ENCODE measurements around the gene CMIP.

CMIP gene

DNA sequence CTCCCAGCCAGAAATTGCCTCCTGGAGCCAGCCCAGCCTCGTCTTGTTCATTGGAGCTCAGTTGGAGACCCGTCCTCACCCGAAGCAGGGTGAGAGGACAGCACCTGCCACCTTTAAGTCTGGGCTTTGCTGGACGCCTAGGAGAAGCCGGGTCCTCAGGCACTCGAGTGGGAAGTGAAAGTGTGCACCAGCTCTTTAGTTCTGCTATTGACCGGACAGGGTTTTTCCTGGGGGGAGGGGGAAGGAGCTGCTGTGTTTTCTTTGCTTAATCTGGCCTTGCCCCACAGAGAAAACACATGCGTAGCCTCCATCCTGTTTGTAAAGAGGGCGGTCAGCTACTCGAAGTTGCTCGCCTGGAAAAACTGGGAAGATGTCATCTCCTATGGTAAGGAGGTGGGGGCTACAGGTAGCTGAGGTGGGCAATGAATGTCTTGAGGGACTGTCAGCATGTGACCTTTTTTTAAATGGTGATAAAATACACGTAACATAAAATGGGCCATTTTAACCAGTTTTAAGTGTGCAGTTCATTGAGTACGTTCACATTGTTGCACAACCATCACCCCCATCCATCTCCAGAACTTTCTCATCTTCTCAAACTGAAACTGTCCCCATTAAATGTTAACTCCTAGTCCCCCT lies 34.4 kb downstream of the CMIP start:
- no peak for DNase-seq (ENCODE audit: low read depth in 2 of 2)

DNA sequence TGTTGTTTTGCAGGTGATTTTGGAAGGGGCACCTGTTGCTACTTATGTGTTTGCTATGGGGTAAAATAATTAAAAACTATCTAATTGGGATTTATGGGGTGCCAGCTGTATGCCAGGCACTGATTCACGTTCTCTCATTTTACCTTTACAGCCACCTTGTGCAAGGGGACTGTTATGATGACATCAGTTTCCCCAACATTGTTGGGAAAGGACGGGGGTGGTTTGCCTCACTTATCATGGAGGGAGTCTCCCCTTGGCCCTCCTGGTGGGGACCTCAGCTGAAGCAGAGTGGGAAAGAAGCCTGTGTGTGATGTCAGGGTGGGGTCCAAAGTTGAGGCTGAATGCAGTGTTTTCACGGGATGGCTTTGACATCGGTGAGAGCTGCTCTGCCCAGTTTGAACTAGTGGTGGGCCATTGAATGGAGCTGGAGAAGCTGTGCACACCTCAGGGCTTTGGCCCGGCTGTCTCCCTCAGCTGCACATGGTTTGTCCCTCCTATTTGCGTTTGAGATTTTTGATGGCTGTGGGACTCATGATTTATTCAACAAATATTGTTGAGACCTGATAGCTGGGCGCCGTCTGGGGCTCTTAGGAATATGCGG lies 36.1 kb downstream of the CMIP start:
- DNase-seq (ENCODE audit: low read depth in 2 of 2), result no peak

DNA sequence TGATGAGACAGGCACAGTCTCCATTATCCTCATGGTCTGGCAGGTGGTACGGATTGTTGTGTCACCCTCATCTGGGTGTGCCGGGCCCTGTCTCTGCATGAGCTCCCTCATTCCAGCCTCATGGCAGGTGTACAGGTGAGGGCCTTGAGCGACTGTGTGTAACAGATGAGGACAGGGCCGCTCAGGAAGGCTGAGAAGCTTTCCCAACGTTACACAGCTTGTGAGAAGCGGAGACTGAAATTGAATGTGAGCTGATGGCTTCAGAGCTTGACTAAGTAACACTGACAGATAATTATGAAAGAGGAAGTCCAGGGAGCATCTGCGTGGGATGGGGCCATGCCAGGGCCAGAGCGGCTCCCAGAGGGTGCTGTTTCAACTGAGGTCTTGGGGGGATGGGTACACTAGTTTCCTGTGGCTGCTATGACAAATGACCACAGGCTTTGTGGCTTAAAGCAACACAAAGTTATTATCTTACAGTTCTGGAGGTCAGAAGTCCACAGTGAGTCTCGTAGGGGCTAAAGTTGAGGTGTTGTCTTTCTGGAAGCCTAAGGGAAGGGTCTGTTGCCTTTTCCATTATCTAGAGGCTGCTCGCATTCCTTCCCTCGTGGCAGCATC lies 36.7 kb downstream of the CMIP start:
- DNase-seq (ENCODE audit: low read depth in 2 of 2), result no peak

DNA sequence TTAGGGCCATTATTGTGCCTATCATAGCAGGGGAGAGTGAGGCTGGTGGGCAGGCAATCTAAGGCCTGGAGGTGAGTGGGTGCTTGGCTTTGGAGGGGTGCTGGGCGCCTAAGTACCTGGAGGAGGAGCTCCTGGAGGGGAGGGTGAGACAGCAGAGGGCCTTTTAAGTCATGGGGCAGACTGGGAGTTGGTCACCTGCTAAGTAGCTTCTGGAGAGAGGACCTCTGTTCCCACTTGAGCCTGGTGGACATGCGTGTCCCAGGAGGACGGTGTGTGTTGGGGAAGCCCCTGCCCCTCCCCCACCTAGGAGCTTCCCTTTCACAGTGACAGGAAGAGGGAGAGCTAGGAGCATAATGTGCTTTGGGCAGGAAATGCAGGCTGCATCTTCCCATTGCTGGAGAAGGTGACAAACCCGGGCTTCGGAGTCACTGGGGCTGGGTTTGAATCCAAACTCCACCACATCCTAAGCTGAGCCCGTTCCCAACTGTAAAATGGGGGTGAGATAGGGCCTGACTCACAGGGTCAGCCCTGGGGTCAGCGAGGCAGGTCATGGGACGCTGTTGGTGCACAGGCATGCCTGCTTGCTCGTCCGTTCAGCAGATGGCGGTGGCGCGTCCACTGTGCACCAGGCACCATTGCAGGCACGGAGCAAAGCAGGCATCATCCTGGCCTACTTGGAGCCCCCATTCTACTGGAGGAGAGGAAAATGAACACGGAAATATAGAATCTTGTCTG lies 37.9 kb downstream of the CMIP start:
- no peak for DNase-seq (ENCODE audit: low read depth in 2 of 2)

DNA sequence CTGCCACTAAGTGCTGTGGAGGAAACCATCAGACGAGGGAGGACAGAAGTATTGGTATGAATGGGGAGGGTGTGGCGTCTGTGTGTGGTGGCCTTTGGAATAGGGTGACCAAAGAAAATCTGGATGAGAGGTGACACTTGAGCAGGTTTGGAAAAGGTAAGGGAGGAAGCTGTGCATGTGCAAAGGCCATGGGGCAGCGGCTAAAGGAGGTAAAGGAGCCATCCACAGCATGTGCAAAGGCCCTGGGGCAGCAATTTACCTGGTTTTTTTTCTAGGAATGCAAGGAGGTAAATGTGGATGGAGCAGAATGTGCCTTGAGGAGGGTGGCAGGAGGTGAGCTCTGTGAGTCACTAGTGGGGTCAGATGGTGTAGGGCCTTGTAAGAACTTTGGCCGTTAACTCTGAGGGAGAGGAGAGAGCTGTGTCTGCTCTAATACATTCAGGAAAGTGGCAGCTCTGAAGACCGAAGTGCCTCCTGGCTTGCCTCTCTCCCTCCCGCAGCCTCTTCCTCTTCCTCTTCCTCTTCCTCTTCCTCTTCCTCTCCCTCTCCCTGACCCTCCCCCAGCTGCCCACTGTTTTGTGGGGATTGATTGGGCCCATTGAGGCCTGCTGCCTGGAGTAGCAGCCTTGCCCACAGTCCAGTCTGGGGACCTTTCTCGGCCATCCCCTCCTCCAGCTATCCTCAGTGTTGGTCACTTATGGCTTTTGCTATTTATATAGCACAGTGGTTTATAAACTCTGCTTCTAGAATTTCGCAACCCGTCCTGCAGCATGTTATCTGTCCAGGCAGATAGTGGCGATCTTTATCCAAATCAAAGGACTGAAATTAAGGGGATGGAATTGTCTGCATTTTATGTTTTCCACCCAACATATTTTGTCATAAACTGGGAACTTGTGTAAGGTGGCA lies 38.7 kb downstream of the CMIP start:
- DNase-seq (ENCODE audit: low read depth in 2 of 2), result no peak

DNA sequence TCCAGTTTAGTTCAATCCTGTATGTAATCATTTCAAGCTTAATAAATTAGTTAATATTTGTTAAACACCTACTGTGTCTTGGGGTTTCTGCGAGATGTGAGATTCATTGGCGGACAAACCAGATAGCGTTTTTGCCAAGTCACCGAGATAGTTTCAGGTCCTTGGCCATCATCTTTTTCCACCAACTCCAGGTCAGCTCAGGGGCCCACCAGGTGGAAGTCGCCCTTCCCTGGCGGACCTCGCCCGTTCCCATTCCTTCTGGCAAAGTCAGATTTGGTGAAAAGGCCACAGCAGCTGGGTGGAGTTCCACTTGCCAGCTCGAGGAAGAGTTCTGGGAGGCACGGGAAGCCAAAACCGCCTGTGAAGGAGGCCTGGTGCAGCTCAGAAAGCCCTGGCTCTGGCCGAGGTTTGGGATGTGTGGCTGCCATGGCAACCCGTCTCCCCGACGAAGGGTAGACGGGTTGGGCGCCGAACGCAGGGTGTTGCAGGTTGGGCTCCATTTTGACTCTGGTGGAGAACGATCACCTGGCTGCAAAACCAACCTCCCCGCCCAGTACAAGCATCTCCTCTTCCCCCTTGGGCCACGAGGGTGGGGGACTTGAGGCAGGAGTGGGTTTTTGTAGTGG lies 39.5 kb downstream of the CMIP start:
- DNase-seq (ENCODE audit: low read depth in 2 of 2), result no peak

DNA sequence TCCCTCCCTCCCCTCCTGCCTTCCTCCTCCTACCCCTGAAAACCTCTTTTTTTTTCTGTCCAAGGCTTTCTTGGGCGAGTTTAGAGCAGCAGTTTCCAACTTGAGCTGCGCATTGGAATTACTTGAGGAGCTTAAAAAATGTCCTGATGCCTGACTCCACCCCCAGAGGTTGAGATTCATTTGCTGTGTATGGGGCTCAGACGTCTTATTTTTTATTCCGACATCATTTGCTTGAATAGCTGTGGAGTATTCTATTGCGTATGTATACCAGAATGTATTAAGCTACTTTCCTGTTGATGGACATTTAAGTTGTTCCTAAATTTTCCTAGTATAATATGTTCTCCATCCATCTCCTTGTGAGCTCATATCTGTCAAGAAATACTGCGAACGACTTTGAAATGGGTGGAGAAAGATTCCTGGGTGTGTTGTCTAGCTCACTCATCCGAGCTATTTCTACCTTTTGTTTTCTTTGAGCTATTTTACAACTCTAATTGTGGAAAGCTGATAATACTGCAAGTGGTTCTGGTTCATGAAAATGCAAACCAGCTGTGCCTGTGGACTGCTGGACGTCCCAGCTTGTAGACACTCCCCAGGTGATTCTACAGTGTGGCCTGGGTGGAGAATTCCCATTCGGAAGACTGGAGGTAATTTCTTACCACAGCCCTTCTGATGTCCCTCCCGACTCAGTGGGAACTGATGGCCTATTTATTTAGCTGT lies 40.5 kb downstream of the CMIP start:
- DNase-seq (ENCODE audit: low read depth in 2 of 2), result no peak

DNA sequence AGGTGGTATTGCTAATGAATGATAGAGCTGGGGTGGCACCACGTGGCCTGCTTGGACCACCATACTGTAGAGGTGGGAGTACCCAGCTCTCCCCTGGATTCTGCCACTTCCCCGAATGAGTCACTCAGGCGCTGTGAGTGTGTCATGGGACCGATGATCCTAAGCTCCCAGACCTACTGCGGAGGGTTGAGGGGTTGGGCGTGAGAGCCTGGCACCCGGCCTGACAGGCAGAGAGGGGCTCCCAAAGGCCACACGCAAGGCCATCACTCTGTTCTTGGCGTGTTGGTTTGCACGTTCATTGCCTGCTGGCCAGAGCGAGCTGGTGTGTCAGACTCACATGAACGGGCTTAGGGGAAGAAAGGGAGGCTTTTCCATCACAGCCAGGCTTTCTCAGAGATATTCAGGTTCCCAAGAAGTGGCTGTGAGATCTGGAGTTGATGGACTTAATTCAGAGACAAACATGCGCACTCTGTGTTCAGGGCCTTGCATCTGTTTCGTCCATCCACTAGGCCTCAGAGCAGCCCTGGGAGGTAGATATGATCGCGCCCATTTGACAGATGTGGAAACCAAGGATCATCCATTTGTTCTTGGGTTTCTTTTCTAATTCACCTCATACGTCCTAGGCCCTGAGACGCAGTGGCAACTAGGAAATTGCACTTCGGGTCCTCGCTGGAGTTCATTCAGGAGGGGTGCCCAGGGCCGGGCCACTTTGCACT lies 41.4 kb downstream of the CMIP start:
- DNase-seq (ENCODE audit: low read depth in 2 of 2), result no peak

DNA sequence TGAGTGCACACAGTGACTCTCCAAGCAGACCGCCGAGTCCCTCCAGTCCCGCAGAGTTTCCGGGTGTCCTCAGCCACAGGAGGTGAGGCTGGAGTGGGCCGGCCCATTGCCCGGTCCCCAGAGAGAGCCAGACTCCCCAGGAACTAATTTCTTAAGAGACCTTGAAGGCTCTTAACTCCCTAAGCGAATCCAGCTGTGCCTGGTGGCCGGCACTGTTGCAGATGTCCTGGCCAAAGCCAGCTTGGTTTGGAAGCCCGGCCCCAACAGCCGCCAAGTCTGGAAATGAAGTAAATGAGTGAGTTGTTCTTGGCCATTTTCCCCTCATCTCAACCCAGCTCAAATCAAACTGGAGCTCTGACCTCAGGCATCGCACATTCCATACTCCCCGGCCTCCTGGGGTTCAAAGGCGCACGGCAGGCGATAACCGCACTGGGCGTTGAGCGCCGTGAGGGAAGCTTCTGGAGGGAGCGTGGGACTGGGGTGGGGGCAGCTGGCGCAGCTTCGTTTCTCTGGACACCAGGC lies 42.0 kb downstream of the CMIP start:
- DNase-seq (ENCODE audit: low read depth in 2 of 2), result no peak

DNA sequence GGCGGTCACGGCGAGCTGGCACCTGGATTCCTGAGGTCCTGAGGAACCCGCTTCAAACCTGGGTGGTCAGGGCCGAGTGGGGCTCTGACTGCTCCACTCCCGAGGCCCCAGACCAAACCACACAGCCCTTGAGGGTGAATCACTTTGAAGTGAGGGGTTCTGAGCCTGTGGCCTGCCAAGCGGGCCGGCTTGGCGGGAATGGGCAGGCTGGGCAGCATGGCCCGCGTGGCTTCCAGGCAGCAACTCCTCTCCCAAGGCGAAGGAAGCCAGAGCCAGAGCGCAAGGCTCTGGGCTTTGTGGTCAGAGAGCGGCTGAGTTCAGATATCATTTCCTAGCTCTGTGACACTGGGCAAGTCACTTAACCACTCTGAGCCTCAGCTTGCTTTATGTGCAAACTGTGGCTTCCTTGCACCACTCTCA lies 42.7 kb downstream of the CMIP start:
- DNase-seq (ENCODE audit: low read depth in 2 of 2), result no peak

DNA sequence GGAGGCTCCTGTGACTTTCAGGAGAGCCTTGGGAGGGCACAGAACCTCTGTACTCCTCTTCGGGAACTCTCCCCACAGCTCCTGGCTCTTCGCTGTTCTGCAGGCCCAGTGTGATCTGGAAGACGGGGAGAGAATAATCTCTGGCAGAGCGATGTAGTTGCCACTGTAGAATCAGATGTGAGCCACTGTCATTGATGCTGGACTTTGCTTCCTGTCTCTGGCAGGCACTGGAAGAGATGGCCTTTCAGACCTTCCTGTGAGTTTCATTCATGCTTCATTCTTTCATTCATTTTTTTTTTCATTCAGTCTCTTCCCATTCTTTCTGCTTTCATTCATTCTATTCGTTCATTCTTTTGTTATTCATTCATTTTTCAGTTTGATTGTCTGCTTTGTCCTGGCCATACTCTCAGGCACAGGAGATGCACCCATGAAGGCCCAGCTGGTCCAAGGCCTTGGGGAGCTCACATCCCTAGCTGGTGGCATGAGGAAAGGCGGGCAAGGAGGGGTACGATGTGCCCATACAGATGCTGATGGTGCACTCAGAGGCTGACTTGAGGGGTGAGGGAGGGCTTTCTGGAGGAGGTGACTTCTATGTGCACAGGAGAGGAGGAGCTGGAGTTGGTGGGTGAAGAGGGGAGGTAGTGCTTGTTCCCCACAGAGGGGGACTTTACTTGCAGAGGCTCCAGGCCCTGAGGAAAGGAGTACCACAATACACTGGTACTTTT lies 44.2 kb downstream of the CMIP start:
- no peak for DNase-seq (ENCODE audit: low read depth in 2 of 2)

DNA sequence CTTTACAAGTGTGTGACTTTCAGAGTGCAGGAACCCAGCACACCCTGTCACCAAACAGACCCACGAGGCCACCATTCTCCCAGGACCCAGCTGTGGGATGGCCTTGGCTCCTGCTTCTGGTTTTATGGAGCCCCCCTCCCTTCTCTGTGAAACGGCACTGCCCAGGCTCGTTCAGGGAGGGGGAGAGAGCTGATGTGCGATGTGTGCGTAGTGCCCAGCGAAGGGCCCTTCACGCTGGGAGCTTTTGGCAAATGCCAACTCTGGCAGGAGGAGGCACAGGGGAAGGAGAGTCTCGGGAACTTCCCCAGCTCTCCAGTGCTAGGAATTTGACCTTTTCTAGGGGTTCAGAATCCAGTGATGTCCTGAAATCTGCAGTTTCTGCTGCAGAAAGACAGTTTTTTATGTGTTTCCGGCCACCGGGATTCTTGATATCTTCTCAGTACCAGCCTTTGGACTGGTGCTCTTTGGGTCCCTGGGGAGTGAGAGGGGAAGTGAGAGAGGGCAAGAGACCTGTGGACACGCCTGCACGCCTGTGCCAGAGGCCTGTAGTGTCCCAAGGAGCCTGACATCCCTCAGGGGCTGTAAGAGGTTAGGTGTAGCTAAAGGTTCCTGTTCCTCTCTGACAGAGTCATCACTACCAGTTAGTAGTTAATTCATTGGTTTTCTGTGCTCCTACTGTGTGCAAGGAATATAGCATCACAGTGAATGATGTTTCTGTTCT lies 45.1 kb downstream of the CMIP start:
- no peak for DNase-seq (ENCODE audit: low read depth in 2 of 2)

DNA sequence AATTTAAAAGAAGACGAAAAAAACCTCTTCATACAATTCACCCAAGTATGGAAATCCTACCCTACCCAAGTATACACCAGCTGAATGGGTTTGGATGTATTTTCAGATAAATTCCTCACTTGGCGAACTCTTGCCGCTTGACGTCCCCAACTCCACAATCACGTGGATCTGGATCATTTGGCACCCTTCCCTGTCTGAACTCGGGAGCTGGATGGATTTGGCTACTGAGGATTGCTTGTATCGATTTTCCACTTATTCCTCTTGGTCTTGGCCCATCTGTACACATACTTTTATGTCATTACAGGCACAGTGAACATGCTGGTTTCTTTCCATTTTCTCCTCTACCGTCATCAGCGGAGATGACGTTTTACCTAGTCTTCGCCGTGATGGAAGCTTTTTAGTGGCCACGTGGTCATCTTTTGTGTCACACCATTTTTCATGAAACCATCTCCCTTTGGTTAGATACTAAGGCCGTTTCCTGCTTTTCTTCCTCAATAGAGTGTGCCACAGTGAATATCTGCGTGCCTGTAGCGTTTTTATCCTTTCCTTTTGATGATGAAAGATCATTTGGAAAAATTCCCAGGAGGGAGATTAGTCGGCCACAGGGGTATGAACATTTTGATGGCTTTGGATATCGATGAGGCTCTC lies 47.1 kb downstream of the CMIP start:
- DNase-seq (ENCODE audit: low read depth in 2 of 2), result no peak

DNA sequence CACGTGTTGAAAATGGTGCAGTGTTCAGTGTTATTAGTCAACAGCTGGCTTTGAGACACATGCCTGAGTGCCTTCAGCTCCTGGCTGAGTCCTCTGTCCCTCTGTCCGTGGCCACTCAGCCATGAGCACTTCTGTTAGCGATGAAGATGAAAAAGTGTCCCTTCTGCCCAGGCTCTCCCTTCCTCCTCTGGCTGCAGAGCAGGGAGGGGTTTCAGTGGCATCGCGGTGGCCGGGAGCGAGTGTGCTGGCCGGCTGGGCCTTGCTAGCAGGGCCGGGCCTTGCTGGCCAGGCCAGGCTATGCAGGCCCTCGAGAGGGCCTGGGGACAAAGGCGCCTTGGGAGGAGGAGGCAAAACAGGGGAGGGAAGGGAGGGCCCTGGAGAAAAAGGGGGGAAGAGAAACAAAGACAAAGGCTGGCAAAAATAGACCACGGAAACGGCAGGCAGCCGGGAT lies 47.7 kb downstream of the CMIP start:
- DNase-seq (ENCODE audit: low read depth in 2 of 2), result no peak

DNA sequence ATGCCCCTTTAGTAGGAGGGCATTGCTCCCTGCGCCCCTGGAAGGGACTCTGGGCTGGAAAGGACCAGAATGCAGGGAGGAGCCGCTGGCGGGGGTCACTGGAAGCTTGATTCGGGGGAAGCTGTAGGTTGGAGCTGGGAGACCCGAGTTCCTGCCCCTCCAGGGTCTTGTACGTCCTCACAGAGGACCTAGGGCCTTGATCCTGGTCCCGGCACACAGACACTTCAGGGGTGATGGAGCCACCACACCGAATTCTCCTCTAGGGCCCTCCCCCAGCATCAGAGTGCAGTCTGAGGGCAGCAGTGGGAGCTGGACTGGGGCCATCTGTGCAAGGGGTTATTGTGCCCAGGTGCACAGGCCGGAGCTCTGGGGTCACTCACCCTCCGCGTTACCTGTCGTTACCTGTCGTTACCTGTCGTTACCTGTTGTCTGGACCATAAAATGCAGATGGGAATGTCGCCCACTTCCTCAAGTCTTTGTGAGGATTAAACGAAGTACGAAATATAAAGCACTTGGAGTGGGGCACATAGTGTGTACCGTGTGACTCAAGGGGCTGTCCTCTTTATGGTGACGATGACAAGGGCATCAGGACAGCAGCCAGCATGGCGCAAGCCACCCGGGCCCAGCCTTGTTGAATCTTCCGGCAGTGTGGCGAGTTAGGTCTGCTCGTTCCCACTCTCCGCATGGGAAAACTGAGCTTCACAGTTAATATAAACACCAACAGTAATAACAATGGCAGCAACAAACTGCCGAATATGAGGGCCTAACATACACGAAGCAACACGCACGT lies 48.6 kb downstream of the CMIP start:
- DNase-seq (ENCODE audit: low read depth in 2 of 2), result no peak

DNA sequence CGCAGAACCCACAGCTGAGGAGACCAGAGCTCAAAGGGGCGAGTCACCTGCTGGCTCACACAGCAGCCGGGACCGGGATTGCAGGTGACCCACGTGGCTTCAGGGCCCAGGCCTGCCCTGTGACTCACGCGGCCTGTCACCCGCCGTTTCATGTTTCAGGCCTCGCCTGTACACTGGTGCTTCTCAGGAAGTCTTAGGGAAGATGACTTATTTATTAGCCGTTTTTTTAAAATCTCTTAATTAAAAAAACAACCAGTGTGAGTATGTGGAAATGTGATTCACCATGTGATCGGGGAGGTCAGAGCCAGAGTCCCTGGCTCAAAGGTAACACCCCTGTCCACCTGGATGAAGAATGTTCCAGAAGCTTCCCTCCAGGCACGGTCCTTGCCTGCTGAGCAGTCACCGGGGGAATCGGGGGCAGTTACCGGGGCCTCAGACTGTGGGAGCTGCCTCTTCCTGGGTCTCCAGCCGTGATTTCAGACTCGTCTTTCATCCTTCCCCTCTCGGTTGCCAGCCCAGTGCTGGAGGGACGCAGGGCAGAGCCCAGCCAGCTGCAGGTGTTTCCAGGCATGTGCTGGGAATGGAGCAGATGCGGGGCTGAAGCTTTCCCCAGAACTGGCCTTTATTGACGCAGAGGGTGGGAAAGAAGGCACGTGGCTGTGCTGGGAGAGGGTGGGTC lies 49.3 kb downstream of the CMIP start:
- no peak for DNase-seq (ENCODE audit: low read depth in 2 of 2)

All from stimulated activated CD4-positive, alpha-beta T cell treated with anti-CD3 and anti-CD28 coated beads, Interleukin-1b, Interleukin-23, amount 100 ng/mL, for 1 hour (primary cell).